H1 (cell line): ENCODE data around the gene MEF2C. TPM values are rescaled to one million over a fixed set of nuclear protein-coding genes. Genes with fewer than 3 reads are reported as not detected.

ENCODE experiments used
- CTCF ChIA-PET: fragments of 300-600 bp; sonication (Branson Sonifier 250); formaldehyde crosslinking; loops from one replicate; lab custom pipeline; 2021; ENCODE audit not compliant: partially characterized antibody; lab: Charles Lee
- POLR2A ChIA-PET: fragments of 300-600 bp; sonication (Branson Sonifier 250); formaldehyde crosslinking; loops from one replicate; lab custom pipeline; 2021; ENCODE audit warnings: inconsistent platforms; ENCODE audit not compliant: partially characterized antibody; lab: Charles Lee
- DNase-seq, 2 experiments: peaks; one replicate each; pipeline versions ENCODE4 v3.0.0 to v3.0.0-alpha.2; 2010 to 2022; ENCODE audit warnings: low spot score in 2 of 2, low read depth in 1 of 2, mixed read lengths in 1 of 2
- FAIRE-seq: peaks from 2 replicates; lab custom pipeline; 2011; peaks lifted over from hg19 to GRCh38; lab: Jason Lieb, UNC
- H2AFZ ChIP-seq: 2 replicates; pipeline ENCODE4 v1.8.1; 2012; ENCODE audit warnings: low read length, inconsistent platforms
- H2AK5ac ChIP-seq: 2 replicates; pipeline ENCODE4 v1.6.1; 2013; ENCODE audit warnings: low read depth, low read length
- H2BK120ac ChIP-seq: replicated peaks from 2 replicates; pipeline ENCODE3; 2013; ENCODE audit warnings: low read depth, low read length, inconsistent platforms
- H2BK12ac ChIP-seq: 2 replicates; pipeline ENCODE4 v1.6.1; 2013; ENCODE audit warnings: low read depth, low read length
- H2BK15ac ChIP-seq: 2 replicates; pipeline ENCODE4 v1.6.1; 2013; ENCODE audit warnings: low read length
- H2BK20ac ChIP-seq: 2 replicates; pipeline ENCODE4 v1.6.1; 2013; ENCODE audit warnings: low read length
- H2BK5ac ChIP-seq: 2 replicates; pipeline ENCODE4 v1.6.1; 2013; ENCODE audit warnings: low read depth, low read length
- H3K14ac ChIP-seq: 2 replicates; pipeline ENCODE4 v1.6.1; 2013; ENCODE audit warnings: inconsistent platforms; ENCODE audit not compliant: insufficient read length
- H3K18ac ChIP-seq: 2 replicates; pipeline ENCODE4 v1.6.1; 2013; ENCODE audit warnings: low read length; ENCODE audit errors: extremely low read depth
- H3K23ac ChIP-seq: 2 replicates; pipeline ENCODE4 v1.6.1; 2013; ENCODE audit warnings: inconsistent platforms; ENCODE audit not compliant: insufficient read length
- H3K23me2 ChIP-seq: 2 replicates; pipeline ENCODE4 v1.6.1; 2013; ENCODE audit warnings: low read depth, low read length
- H3K27ac ChIP-seq: 2 replicates; pipeline ENCODE4 v1.6.1; 2011; ENCODE audit warnings: low read depth, low read length, inconsistent platforms
- H3K27me3 ChIP-seq, 4 experiments: replicated peaks in 1 of 4; 1 replicate in 1 of 4; 2 replicates in 3 of 4; pipeline versions ENCODE4 v1.6.1 to v1.8.1; 2011 to 2013; ENCODE audit warnings: low read length in 3 of 4, mild to moderate bottlenecking in 3 of 4, inconsistent platforms in 2 of 4, mixed read lengths in 2 of 4, moderate library complexity in 1 of 4; ENCODE audit not compliant: control insufficient read depth in 3 of 4, insufficient read depth in 3 of 4; ENCODE audit errors: extremely low read depth in 1 of 4
- H3K36me3 ChIP-seq, 4 experiments: 2 replicates each; pipeline versions ENCODE4 v1.6.1 to v1.8.1; 2011 to 2013; ENCODE audit warnings: mild to moderate bottlenecking in 4 of 4, low read length in 3 of 4, moderate library complexity in 2 of 4, control low read depth in 1 of 4, inconsistent platforms in 1 of 4; ENCODE audit not compliant: insufficient read depth in 4 of 4, control insufficient read depth in 2 of 4
- H3K4ac ChIP-seq: replicated peaks from 2 replicates; pipeline ENCODE3; 2013; ENCODE audit warnings: low read length, low read depth, mixed read lengths, inconsistent platforms; ENCODE audit not compliant: insufficient read length
- H3K4me1 ChIP-seq, 4 experiments: replicated peaks in 1 of 4; 1 replicate in 1 of 4; 2 replicates in 3 of 4; pipeline versions ENCODE4 v1.6.1 to v1.8.1; 2011 to 2013; ENCODE audit warnings: low read length in 3 of 4, inconsistent platforms in 2 of 4, mixed read lengths in 1 of 4; ENCODE audit not compliant: insufficient read depth in 4 of 4, control insufficient read depth in 3 of 4
- H3K4me2 ChIP-seq, 2 experiments: 2 replicates each; pipeline versions ENCODE4 v1.6.1 to v1.8.1; 2011 to 2013; ENCODE audit warnings: low read depth in 2 of 2, low read length in 2 of 2, control low read depth in 1 of 2, inconsistent platforms in 1 of 2, mild to moderate bottlenecking in 1 of 2; ENCODE audit not compliant: insufficient read depth in 1 of 2
- H3K4me3 ChIP-seq, 4 experiments: fragments of 200-600, 300-600 bp in 1 of 4; sonication (generic), shearing (Covaris generic), sonication (Bioruptor Twin) in 1 of 4; 2 replicates each; pipeline versions ENCODE4 v1.5.1 to v1.8.1; 2011 to 2016; ENCODE audit warnings: low read length in 4 of 4, low read depth in 3 of 4, control low read depth in 2 of 4, inconsistent platforms in 2 of 4, mild to moderate bottlenecking in 2 of 4, mixed read lengths in 1 of 4, moderate library complexity in 1 of 4; ENCODE audit not compliant: insufficient read depth in 2 of 4; ENCODE audit errors: extremely low read depth in 1 of 4
- H3K56ac ChIP-seq: replicated peaks from 2 replicates; pipeline ENCODE3; 2013; ENCODE audit warnings: low read depth, mild to moderate bottlenecking, mixed read lengths, low read length, inconsistent platforms; ENCODE audit not compliant: insufficient read length
- H3K79me1 ChIP-seq: 2 replicates; pipeline ENCODE4 v1.6.1; 2013; ENCODE audit warnings: low read depth, low read length, control low read depth
- H3K79me2 ChIP-seq, 2 experiments: 2 replicates each; pipeline versions ENCODE4 v1.6.1 to v1.8.1; 2012 to 2013; ENCODE audit warnings: low read length in 2 of 2, mild to moderate bottlenecking in 2 of 2, inconsistent platforms in 1 of 2; ENCODE audit not compliant: insufficient read depth in 2 of 2, control insufficient read depth in 1 of 2
- H3K9ac ChIP-seq, 4 experiments: replicated peaks in 1 of 4; 1 replicate in 1 of 4; 2 replicates in 3 of 4; pipeline versions ENCODE4 v1.6.1 to v1.8.1; 2011 to 2013; ENCODE audit warnings: low read depth in 3 of 4, low read length in 3 of 4, control low read depth in 2 of 4, mild to moderate bottlenecking in 2 of 4, moderate library complexity in 2 of 4, inconsistent platforms in 1 of 4; ENCODE audit errors: extremely low read depth in 1 of 4
- H3K9me3 ChIP-seq, 2 experiments: 2 replicates each; pipeline versions ENCODE4 v1.6.1 to v1.8.1; 2012 to 2013; ENCODE audit warnings: mild to moderate bottlenecking in 2 of 2, moderate library complexity in 2 of 2, control low read depth in 1 of 2, inconsistent platforms in 1 of 2, low read depth in 1 of 2, low read length in 1 of 2, mixed read lengths in 1 of 2; ENCODE audit not compliant: insufficient read depth in 2 of 2
- H4K20me1 ChIP-seq, 2 experiments: replicated peaks in 1 of 2; 2 replicates each; pipeline versions ENCODE3 to v1.8.1; 2011 to 2013; ENCODE audit warnings: inconsistent platforms in 2 of 2, low read length in 2 of 2, mild to moderate bottlenecking in 1 of 2; ENCODE audit not compliant: insufficient read depth in 2 of 2, control insufficient read depth in 1 of 2
- H4K5ac ChIP-seq: 2 replicates; pipeline ENCODE4 v1.6.1; 2013; ENCODE audit warnings: low read length, low read depth, mixed read lengths, inconsistent platforms; ENCODE audit not compliant: insufficient read length
- H4K8ac ChIP-seq: 2 replicates; pipeline ENCODE4 v1.8.0; 2013; ENCODE audit warnings: mild to moderate bottlenecking, moderate library complexity, low read length, inconsistent platforms; ENCODE audit not compliant: insufficient read depth; ENCODE audit errors: extremely low read depth
- H4K91ac ChIP-seq: replicated peaks from 2 replicates; pipeline ENCODE3; 2013; ENCODE audit warnings: low read length, mixed read lengths, inconsistent platforms; ENCODE audit not compliant: insufficient read length
- CBX8 ChIP-seq: fragments of 300-800, 300-1000 bp; sonication (generic); IDR thresholded peaks from 2 replicates; pipeline ENCODE4 v1.7.1; 2016; ENCODE audit warnings: low read depth, low read length, borderline replicate concordance
- EZH2 ChIP-seq: fragments of 200-600 bp; sonication (generic); IDR thresholded peaks from 2 replicates; pipeline ENCODE4 v1.7.1; 2012; ENCODE audit warnings: low read depth, mild to moderate bottlenecking, moderate library complexity, low read length, inconsistent platforms; ENCODE audit not compliant: severe bottlenecking
- WGBS, 2 experiments: shearing (Covaris generic) in 1 of 2; methylation state at CpG; one replicate each; pipeline versions ENCODE4 v1.1.6 to v1.1.7; 2013 to 2015; ENCODE audit warnings: low lambda C conversion rate in 2 of 2, mixed read lengths in 2 of 2, inconsistent platforms in 1 of 2, low coverage in 1 of 2, missing lambda C conversion rate in 1 of 2; ENCODE audit not compliant: insufficient replicate concordance in 2 of 2, insufficient coverage in 1 of 2, insufficient read length in 1 of 2; ENCODE audit errors: extremely low coverage in 1 of 2, missing lambda C conversion rate in 1 of 2; 5-methylcytosine and 5-hydroxymethylcytosine counted together
- polyA plus RNA-seq, 7 experiments: library from polyadenylated mRNA; depleted of rRNA in 3 of 7; stranded (reverse) in 5 of 7; unstranded in 2 of 7; fragments of >200 nt in 5 of 7; fragments of 200-250 nt in 2 of 7; gene quantifications; 1 replicate in 5 of 7; 2 replicates in 1 of 7; 4 replicates in 1 of 7; pipeline versions ENCODE4 v1.2.1 to v1.2.3, GENCODE V29; 2011 to 2013; ENCODE audit warnings: missing spikeins in 2 of 7, mixed read lengths in 2 of 7
- total RNA-seq: library from RNA; stranded (reverse); fragmentation: NEBNext Ultra II Directional; extraction: Animal tissue kit (Norgen Biotek cat#: 25700); gene quantifications from 2 replicates; pipeline ENCODE4 v1.2.1, GENCODE V29; 2021
- TF ChIP-seq, protein P1 (sequence below): IDR thresholded peaks from 2 replicates; pipeline ENCODE4 v1.6.1; 2011; ENCODE audit warnings: low read length, improper control_type of control experiment

MEF2C gene
- total and polyA plus RNA-seq, 2 of the 8 experiments (the other 6 are each of a cell fraction or from before 2014, with no cell fraction given): 0.59 to 0.99 TPM

DNA sequence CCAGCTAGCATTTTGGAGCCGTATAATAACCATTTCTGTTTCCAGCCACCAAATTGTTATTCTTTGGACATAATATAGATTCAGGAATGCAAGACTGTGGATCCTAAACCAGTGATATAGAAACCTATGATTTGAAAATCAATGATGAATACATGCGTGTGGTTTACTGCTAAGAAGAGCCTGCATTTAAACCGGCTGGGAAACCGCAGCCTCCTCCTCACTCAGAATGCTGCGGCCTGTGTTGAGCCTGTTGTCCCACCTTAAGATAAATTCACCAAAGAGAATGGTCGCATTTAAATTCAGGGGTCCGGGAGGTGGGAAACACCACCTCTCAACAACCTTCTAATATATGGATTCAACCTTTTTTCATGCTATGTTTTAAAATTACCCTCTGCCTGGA, 148.0 kb downstream of the MEF2C start:
- no peaks in the 10 kb centered on the region for H3K79me1 ChIP-seq
- no peak overlapping the region for H3K14ac ChIP-seq
- no peak overlapping the region for H3K18ac ChIP-seq
- H2BK12ac ChIP-seq: no peak overlapping the region
- H3K4ac ChIP-seq: no peak overlapping the region
- no peak overlapping the region for H4K5ac ChIP-seq
- H2BK15ac ChIP-seq: no peak overlapping the region
- no peak overlapping the region for H3K27ac ChIP-seq
- H2BK5ac ChIP-seq: no peak overlapping the region
- 92% methylated on average over 7 of the region's 7 CpGs; no CpG with 5 or more reads in 1 of the 2 experiments for WGBS, 2 experiments
- H2BK120ac ChIP-seq: no peak overlapping the region
- H2AK5ac ChIP-seq: no peak overlapping the region
- H3K27me3 ChIP-seq: peaks cover 0 to 1% (median 0%) of the 10 kb centered on the region in 4 experiments; a peak in 1 of 7 replicates
- H3K4me3 ChIP-seq: no peak overlapping the region
- H4K91ac ChIP-seq: no peak overlapping the region
- no peaks in the 10 kb centered on the region for H3K79me2 ChIP-seq
- no peak for FAIRE-seq
- no peak overlapping the region for H4K8ac ChIP-seq
- no peaks in the 10 kb centered on the region for H3K9me3 ChIP-seq
- no peak overlapping the region for H3K9ac ChIP-seq
- no peak overlapping the region for H2AFZ ChIP-seq
- no peaks in the 10 kb centered on the region for H3K36me3 ChIP-seq
- no peaks in the 10 kb centered on the region for H3K23me2 ChIP-seq
- H3K4me1 ChIP-seq: peaks cover 0 to 4% (median 0%) of the 10 kb centered on the region in 4 experiments; a peak in 1 of 7 replicates
- no peaks in the 10 kb centered on the region for H4K20me1 ChIP-seq
- CTCF ChIA-PET: interaction anchor here (7.4 kb wide), 1 partner anchor 7 kb away, joined by 39 read pairs; no protein-coding TSS in a partner anchor
- no peak overlapping the region for H2BK20ac ChIP-seq
- DNase-seq: no peak
- H3K4me2 ChIP-seq: no peak overlapping the region
- POLR2A ChIA-PET: no interaction called here
- no peak overlapping the region for H3K56ac ChIP-seq
- no peak overlapping the region for H3K23ac ChIP-seq
- TF ChIP-seq, protein P1, sequence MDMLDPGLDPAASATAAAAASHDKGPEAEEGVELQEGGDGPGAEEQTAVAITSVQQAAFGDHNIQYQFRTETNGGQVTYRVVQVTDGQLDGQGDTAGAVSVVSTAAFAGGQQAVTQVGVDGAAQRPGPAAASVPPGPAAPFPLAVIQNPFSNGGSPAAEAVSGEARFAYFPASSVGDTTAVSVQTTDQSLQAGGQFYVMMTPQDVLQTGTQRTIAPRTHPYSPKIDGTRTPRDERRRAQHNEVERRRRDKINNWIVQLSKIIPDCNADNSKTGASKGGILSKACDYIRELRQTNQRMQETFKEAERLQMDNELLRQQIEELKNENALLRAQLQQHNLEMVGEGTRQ: no peak
- no peak for TF ChIP-seq CBX8
- no peak for TF ChIP-seq EZH2
